IPS-NIHi7 (cell line): ENCODE data around the gene FAM78B.

Source experiments
- DNase-seq: peaks from one replicate; pipeline ENCODE4 v3.0.0; 2012; ENCODE audit warnings: mixed read lengths; ENCODE audit errors: extremely low spot score

FAM78B gene

DNA sequence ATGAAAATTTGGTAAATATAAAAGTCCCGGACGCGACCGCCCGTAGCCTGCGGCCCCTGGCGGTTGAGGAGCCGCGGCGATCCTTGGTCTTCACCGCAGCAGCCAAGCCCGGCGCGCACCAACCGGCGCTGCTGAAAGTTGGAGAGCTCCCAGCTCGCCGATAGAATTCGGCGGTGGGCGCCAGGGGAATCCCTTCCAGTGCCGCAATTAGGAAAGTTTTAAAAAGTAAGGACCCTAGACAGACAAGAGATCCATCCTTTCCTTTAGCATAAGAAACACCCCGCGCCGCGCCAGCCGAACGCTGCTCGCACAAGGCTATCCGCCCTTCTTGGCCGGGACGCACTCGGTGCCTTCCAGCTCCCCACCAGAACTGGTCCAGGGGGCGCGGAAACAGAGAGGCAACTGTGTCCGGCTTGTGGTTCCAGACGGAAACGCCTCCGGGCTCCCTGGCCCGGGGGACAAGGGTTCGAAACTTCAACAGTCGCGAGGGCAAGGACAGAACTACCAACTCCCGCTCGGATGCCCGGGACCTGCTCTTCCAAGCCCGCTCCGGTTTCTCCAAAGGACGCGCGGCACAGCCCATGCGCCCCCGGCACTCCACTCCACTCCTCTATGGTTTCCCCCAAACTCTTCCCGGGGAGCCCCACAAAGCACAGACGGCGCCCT, 1.7 kb downstream of the FAM78B start:
- DNase-seq = peak; percentile 84

DNA sequence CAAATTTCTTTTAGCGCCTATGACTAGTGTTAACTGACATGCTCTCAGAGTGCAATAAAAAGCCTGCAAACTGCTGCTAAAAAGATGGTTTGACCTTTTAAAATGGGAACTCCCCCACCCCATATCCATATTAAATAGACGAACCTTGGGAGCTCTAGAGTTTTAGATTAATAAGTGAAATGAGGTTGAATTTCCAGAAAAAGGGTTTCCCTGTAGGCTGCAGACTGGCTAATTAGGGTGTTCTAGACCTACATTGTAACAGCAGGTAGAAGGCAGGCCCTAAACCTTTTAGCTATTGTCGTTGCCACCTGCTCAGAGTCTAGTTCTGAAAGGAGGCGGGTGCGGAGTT, 2.2 kb downstream of the FAM78B start:
- no peak for DNase-seq

DNA sequence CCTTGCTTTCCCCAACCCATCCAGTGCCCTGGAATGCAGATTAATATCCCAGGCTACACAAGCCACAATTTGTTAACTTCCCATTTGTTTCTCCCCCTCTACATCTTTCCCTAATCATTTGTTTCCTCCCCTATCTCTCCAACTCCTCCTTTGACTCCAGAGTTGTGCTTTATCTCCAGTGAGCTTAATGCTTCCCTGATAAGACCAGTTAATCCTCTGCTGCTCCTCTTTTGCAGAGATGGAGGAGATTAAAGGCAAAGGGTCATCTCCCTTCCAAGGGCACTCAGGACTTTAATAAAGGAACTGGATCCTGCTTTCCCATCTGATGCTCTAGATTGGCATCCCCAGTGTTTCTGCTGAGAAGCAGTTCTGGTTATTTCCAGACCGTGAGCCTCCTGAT, 7.1 kb downstream of the FAM78B start:
- DNase-seq = no peak

DNA sequence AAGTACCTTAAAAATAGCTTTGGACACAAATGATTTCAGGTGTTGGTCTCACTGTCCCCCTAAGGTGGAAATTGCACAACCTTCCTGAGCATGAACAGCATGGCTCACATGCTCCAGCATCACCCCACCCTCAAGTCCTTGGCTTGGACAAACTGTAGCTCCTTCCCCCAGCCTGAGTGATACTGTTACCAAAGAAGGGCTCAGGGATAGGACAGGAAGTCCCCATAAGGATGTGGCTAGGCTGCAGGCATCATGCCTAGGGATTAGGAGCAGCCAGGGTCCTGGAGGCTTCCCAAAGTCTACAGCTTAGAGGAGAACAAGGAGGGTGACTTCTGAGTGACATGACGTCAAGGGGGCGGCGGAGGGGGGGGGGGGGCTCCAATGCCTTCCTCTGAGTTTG, 10.1 kb downstream of the FAM78B start:
- no peak for DNase-seq

DNA sequence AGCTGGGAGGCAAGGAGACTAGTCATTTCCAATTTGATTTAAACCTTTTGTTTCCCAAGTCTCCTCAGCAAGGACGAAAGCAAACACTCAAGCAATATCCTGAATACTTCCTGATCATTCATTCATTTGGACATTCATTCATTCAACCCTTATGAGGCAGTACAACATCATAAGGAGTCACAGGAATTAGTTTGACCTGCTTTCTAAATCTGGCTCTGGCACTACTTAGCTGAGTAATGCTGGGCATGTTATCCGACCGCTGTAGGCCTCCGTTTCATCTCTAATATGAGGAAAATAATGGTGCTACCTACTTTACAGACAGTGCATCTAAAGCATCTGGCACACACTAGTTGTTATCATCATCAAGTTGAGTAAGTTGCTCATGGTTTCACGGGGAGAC, 11.7 kb downstream of the FAM78B start:
- no peak for DNase-seq

DNA sequence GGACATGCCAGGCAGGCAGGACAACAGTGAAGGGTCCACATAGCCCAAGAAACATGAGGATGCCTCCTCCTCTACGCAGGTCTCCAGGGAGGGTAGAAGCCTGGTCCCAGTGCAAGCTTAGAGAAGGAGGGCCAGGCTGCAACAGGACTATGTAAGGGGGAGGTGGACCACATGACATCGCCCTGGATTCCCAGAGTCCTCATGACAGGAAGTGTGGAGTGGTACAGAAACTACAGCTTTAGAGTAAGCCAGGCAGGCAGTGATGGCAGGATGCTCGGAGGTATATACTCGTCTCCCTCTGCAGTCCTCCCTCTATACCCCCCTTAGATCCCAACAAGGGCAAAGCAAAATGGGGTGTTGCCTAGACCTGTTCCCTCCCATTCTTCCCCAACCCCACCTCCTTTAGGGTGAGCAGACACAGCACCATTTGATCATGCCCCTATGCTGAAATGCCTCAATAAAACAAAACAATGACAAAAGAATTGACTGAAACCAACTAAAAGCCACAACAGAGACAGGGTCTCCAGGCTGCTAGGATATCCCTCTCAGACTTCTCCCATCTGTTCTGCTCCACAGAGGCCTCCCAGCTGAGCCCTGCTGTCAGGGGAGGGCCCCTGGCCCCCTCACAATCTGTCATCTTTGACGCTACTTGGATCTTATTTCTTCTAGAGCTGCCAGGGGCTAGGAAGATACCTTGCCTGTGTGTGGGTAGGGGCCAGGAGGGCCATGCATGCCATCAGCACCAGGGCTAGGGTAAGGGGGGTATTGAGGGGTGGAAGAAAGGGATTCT, 13.1 kb downstream of the FAM78B start:
- DNase-seq = no peak

DNA sequence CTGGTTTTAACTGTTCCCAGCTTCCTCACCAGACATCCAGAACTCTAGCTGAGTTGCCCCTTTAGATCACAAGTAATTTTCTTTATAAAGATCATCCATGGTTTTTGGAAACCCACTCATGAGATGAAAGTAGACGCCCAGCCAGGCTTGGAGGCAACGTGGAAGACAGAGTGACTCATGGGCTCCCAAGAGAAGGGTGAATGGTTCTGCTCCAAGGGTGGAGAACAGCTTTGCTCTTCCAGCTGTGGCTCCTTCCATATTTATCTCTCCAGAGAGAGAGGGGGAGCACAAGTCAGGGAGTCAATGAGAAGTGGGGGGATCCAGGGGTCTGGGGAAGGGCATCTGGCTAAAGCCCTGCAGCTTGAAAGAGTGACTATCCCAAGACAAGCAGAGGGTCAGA, 13.8 kb downstream of the FAM78B start:
- DNase-seq = no peak

DNA sequence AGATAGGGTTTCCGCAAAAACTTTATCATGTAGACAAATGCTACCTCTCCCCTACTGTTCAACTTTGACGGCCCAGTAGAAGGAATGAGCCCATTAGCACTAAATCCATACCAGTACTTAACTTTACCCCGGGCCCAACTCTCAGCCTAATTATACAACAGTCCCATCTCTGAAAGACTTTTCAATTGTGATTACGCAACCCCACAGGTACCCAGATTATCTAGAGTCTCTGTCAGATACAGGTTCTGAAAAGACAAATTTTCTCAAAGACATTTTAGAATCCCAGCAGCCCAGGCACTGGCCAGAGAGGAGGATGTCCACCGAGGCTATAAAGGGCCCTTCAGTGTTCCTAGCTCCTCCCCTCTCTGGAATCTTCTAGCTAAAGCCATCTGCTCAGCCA, 15.0 kb downstream of the FAM78B start:
- no peak for DNase-seq

DNA sequence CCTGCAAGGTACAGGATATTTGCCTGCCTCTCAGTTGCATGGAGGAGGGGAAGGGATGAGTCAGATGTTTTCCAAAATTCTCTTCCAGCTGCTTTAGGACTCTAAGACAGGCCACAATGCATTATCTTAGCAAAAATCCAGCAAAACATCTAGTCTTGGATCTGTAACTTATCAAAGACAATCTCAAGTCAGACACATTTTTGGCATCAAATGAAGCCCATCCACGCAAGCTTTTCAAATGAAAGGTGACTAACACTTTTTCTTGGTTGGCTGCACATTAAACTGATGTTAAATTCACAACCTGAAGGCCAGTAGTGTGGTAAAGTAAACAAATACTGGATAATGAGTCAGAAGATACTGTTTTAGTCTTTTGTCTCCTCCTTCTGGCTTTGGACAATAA, 21.3 kb downstream of the FAM78B start:
- DNase-seq = no peak

DNA sequence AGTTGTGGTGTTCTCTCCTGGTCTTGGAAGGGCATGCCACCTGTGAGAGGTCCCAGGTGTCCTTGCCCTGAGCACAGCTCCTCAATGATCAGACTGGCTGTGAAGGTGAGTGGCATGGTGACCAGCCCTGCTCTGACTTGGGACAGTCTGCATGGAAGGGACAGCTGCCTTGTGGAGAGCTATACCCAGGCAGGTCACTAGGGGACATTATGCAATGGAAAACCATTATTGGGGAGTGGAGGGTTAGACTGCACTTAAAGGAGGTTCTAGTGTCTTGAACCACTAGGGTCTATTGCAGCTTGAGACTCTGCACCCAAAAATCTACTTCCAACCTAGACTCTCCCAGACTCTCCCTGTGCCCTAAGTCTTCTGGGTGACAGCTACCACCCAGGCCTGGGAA, 24.8 kb downstream of the FAM78B start:
- DNase-seq = no peak

DNA sequence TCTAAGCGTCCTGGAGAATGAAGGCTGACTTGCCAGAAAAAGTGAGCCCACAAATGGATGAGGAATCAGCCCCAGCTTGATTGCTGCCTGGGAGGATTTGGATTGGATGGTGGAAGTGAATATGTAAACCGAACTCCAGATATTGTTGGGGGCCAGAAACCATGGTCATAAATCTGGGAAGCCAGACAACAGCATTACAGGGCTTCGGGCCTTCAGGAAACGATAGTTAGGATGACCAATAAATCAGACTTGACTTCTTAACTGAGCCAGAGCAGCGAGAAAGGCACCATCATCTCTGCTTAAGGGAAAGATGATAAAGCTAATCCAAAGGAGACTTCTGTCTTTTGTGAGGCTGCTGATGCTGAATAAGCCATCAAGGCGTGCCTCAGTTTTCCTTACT, 26.6 kb downstream of the FAM78B start:
- no peak for DNase-seq

DNA sequence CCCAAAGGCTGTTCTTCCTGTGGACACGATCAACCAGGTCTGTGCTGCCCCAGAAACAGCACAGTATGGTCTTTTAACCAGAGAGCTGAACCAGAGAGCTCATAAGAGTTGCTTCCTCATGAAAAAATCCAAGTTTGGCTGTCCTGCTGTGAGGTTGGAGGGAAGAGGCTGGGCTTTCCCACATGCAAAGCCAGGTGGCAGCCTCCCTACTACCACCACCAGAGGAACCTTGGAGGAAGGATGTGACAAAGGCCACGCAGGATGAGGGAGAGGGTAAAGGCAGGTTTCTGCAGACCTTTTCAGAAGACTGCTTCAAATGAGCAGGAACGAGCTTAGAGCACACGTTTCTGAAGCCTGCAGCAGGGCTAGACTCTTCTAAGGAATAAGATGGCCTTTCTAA, 27.1 kb downstream of the FAM78B start:
- DNase-seq = peak; percentile 26

DNA sequence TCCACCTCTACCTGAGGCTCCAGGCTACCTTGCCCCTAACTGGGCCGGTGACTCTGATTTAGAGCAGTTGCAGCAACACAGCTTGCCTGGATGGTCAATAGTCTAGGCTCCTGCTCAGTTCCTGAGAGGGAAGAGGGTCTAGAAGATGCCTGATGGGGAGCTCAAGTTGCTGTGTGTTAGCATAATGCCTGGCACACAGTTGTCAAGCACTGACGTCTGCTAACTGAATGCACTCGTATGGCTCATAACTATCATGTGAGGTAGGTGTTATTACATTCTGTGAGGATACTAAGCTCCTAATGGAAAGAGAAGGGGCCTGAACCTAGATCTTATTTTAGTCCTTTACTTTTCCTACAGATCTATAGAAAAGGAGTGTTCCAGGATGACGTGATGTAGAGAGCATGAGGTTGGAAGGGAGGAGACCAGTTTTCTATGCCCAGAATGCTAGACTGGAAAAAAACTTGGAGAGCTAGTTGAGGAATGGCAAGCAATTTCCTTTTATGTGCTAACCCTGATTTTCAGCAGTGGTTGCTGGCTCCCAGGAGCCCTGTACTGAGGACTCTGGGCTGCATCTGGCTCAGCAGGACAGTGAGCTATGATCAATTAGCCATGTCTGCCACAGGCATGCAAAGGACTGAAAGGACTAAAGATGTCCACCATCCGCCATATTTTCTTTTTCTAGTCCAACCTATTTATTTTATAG, 30.0 kb downstream of the FAM78B start:
- no peak for DNase-seq

DNA sequence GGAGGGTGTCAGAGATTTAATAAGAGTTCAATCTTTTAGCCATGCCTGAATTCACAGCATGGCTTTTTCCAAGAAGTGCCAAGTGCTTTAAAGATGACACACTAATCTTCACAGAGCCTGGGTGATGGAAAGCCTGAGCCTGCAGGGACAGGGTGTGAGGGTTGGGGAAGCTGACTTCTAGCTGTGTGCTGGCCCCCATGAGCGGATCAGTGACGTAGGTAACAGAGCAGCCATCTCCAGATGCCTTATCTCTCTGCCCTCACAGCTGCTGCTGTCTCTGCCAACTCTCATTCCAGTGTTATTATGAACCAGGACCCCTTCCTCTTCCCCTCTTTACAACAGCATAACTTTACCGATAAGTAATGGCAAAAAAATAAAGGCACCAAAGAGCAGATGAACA, 30.6 kb downstream of the FAM78B start:
- DNase-seq = no peak

DNA sequence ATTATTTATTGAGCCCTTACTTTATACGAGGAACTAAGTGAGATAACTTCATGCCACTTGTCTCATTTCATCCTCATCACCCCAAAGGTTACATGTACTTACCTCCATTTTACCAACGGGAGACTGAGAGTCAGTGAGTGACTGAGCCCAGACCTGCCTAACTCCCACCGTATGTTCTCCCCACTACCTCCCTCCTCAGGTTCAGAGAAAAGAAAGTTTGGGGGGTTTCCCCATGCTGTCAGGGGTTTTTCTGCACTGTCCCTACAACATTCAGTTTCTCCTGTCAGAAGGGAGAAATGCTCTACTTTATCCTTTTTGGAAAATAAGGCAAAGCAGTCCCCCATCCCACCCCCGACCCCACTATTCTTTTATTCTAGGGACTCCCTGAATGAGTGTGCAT, 32.9 kb downstream of the FAM78B start:
- DNase-seq = no peak

DNA sequence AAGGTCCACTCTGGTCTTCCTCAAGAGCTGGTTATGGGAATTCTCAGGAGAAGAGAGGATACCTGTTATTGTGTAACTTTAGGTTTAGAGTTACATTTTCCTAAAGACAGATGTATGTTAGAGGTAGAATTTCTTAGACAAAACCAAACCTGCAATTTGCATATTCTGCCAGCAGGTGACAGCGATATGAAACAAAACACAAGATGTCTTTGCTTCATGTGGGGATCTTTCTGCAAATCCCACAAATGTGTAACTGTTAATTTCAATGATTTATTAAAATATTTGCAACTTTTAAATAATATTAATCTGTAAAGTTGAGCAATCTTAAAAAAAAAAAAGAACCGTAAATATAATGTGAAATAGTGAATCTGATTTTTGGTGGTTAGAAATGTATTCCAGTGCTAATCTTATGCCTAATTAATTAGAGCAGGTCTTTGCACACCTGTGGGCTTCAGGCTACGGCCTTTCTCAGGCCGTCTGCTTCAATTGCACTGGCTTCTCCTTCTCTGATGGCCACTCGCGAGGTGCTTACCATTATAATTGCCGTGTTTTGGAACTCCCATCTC, 33.4 kb downstream of the FAM78B start:
- DNase-seq = no peak

DNA sequence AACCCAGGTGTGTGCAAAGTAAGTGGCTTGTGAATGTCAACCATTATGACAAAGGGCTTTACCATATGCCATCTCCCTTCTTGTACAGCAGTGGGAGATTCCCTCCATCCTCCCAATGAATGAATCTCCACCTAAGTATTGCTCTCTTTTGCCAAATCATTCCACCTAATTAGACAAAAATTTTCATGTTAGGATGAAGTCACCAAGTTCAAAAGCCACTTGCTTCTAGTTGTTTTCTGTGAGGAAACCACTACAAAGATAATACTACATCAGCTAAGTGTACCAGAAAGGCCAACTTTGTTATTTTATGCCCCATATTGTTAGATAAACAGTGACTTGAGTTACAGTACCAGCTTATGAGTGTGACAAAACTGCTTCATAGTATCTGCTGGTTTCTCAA, 34.3 kb downstream of the FAM78B start:
- no peak for DNase-seq

DNA sequence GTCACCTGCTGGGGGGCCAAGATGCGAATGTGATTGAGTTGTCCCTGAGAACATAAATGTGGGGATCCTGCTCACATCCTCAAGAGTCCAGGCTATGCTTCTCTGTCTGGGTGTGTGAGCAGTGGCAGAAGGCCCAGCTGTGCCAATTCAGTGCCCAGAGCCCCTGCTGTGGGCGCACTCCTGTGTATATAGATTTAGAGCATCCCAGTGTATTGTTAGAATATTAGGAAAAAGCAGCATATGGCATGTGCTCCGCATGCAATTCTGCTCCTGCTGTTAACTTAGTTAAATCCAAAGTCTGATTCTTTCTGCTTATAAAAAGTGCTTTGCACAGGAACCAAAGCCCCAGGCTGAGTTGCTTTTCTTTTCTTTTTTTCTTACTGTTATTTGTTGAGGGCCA, 37.8 kb downstream of the FAM78B start:
- DNase-seq = no peak

DNA sequence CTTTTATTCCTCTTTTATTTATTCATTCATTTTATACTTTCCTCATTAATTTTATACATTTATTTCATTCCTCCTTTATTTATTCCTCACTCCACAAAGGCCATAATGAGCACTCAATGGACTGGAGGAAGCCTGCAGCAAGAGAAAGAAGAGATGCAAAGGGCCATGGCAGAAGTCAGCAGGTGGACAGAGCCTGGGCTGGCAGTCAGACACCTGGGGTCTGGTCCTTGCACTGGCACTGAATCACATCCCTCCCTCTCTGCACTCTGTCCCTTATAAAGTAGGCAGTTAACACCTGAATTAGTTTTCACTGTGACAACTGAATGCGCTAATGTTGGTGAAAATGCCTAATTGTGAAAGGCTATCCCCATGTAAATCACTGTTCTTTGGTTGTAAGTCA, 38.6 kb downstream of the FAM78B start:
- DNase-seq = no peak

DNA sequence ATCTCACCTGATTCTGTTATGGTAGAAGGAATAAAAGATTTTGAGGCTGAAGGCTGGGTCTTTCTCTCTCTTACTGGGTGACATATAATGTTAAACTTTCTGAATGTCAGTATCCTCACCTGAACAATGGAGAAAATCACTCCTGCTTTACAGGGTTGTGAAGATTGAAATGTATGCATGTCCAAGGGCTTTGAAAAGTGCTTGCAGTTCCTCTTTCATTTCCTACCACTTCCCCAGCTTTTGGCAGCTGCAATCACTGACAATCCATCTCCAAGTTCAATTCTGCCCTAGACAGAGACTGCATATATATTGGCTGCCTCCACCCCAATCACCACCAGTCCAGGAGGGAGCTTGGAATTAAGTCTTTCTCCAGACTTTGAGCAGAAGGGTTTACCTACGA, 39.8 kb downstream of the FAM78B start:
- no peak for DNase-seq

DNA sequence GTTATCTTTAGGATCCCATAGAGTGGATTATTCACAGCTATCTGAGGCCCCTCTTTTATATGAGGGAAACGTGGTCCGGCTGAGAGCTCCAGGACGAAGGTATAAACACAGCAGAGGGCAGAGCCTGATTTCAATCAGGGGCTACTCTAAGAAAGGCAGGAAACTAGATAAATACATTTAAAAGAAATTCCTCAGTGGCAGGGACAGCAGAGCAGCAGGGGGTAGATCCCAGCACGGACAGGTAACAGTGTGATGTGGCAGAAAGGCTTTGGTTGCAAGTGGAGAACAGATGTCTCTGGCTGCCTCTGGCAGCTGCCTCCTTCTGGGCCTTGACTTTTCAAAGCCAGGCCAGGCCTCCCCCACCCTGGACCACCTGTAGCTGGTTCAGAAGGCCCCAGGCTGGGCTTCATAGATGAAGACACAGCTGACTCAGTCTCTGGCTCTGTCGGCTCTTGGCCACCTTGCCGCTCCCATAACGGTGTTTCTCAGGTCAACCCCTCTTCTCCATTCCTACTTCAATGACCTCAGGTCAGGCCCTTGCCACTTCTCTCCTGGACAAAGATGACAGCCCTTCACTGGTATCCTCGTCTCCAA, 43.8 kb downstream of the FAM78B start:
- peak; percentile 61 for DNase-seq

DNA sequence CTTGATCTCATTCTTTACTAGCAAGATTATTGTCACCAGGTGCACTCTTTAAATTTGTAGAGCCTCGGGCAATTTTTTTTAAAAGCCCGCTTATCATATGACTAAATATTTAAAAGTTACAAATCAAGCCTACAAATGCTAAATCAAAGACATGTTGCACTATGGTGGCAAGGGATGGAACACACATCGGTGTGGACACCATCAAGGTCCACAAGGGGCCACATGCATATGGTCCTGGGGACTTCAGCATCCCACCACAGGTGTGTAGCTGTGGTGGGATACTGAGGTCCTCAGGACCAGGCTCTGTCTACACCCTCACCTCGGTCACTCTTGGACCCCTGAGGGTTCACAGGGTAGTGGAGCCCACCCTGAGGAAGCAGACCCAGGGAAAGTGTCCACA, 45.8 kb downstream of the FAM78B start:
- no peak for DNase-seq
